HG03439 (cell line): ENCODE results near the gene IRF2.
"Not testable (repeated sequence)": the region's sequence is repeated elsewhere in the genome, so short reads cannot be mapped to it uniquely, and the experiment has no call there.

Experiments
- ATAC-seq: cut with Tn5 transposase; IDR thresholded peaks from one replicate; pipeline ENCODE4 v1.9.1; 2021; ENCODE audit warnings: mild to moderate bottlenecking, moderate library complexity; ENCODE audit not compliant: unreplicated experiment

The IRF2 gene

GRCh38 chr4:184350213-184350817, 124.0 kb downstream of the IRF2 start:
- no peak for ATAC-seq

- no peak for ATAC-seq
Measured at GRCh38 chr4:184349283-184350039, 124.9 kb downstream of the IRF2 start.

- ATAC-seq, result no peak
Measured at GRCh38 chr4:184348311-184349233, 125.8 kb downstream of the IRF2 start.

- peak; percentile 59 for ATAC-seq
Measured at GRCh38 chr4:184347251-184348239, 126.8 kb downstream of the IRF2 start.

- ATAC-seq, result no peak
Measured at GRCh38 chr4:184346682-184347081, 127.7 kb downstream of the IRF2 start.

GRCh38 chr4:184346273-184346672, 128.1 kb downstream of the IRF2 start:
- ATAC-seq, result not testable (repeated sequence)

DNA sequence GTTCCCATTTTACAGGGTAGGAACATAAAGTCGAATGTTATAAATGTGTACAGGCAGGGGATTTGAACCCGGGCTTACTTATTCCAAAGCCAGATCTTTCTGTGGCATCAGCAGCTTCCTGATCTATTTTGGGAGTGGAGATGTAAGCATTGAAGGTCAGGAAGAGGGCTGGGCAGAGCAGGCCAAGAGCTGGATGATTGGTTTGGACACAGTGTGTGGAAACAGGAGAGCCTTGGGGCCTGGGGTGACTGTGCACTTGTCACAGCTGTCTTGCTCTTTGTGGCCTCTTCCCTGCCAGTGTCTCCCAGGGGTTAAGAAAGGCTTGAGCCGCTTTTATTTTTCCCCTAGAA, 128.8 kb downstream of the IRF2 start:
- ATAC-seq, result no peak

DNA sequence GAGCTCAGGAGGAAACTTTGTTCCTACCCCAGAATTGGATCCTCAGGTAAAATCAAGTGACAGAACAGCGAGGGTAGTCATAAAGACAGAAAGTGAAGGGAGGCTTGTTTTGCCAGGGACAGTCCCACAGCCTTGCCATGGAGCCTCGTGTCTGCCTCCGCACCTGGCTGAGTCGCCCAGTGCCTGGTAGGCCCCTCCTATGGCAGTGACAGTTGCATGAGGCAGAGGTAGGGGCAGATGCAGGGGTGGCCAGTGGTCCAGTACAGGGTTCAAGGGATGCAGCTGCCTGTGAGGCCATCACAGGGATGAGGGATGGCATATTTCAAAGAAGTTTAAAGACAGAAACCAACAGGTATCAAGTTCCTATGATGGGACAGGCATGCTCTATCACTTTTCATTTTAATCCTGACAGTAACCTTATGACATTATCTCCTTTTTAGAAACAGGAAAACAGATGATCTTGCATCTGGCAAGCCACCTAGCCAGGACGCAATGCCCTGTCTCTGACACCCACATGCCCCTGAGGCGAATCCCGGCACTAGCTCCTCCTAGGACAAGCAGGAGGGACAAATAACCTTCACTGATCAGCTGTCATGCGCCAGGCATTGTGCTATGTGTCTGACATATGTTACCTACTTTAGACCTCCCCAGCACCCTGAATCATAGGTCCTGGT, 129.3 kb downstream of the IRF2 start:
- no peak for ATAC-seq

- no peak for ATAC-seq
Measured at GRCh38 chr4:184344435-184344834, 129.9 kb downstream of the IRF2 start.

DNA sequence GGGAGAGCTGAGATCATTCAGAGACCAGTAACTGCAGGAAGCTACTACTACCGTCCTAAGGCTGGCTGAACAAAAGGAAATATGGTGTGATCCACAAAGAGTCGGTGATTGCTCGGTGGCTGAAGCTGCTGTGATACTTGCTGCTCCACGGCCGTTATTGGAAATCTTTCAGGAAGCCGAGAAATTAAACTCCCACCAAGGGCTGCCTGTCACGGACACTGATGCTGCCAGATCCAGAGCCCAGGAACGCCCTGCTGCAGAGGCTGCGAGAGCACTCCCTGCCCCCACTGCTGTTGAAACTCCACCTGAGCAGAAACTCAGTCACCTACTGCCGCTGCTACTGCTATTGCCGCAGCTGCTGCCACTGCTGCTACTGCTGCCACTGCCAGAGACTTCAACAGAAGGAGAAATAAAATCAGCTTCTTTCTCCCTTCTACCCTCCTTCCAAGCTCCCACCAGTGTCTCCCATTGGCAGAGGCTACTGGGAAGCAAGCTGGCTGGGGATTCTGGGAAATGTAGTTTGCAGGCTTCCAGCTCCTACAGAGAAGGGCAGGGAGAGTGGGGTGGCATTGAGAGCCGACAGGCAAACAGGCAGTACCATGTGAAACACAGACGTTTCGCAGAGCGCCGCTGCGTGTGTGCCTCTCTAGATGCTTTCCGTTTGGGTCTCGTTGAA, 130.7 kb downstream of the IRF2 start:
- ATAC-seq, result peak; percentile 46

- ATAC-seq, result not testable (repeated sequence)
Measured at GRCh38 chr4:184342857-184343237, 131.5 kb downstream of the IRF2 start.

- no peak for ATAC-seq
Measured at GRCh38 chr4:184342167-184342856, 132.0 kb downstream of the IRF2 start.

DNA sequence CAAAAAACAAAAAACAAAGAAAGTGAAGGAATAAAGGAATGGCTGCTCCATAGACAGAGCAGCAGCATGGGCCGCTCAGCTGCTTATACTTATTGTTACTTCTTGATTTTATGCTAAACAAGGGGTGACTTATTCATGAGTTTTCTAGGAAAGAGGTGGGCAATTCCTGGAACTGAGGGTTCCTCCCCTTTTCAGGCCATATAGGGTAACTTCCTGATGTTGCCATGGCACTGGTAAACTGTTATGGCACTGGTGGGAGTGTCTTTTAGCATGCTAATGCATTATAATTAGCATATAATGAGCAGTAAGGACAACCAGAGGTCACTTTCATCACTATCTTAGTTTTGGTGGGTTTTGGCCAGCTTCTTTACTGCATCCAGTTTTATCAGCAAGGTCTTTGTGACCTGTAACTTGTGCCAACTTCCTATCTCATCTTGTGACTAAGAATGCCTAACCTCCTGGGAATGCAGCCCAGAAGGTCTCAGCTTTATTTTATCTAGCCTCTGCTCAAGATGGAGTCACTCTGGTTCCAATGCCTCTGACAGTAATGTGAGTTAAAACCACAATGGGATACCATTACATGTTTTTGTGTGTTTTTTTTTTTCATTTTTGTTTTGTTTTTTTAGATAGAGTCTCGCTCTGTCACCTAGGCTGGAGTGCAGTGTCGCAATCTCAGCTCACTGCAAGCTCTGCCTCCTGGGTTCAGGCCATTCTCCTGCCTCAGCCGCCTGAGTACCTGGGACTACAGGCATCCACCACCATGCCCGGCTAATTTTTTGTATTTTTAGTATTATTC, 134.8 kb downstream of the IRF2 start:
- ATAC-seq, result not testable (repeated sequence)

- ATAC-seq, result no peak
Measured at GRCh38 chr4:184337907-184338306, 136.4 kb downstream of the IRF2 start.
